Activated effector memory CD4-positive, alpha-beta T cell treated with anti-CD3 and anti-CD28 coated beads, Interleukin-2, amount 50 U/mL, for 16 hours (primary cell): ENCODE results near the gene EFHC2.

ENCODE experiments used
- DNase-seq: peaks from one replicate; pipeline ENCODE4 v3.0.0-alpha.2; 2020

The EFHC2 gene

GRCh38 chrX:44343412-44344141 is at the start of gene EFHC2:
TSS of gene EFHC2 (minus strand) at chrX:44343672. CDS start at chrX:44343588, 84 bp downstream.
- DNase-seq = peak; percentile 82

GRCh38 chrX:44392767-44393166 is 49.3 kb upstream of the EFHC2 start:
- DNase-seq = no peak

GRCh38 chrX:44384688-44385338 is 41.3 kb upstream of the EFHC2 start:
- DNase-seq = no peak

- no peak for DNase-seq
These were observed 39.4 kb upstream of the EFHC2 start for GRCh38 chrX:44382871-44383270.

- no peak for DNase-seq
These were observed 9.3 kb upstream of the EFHC2 start for GRCh38 chrX:44352758-44353157.

GRCh38 chrX:44349561-44349960 is 6.1 kb upstream of the EFHC2 start:
- DNase-seq = no peak

- peak; percentile 59 for DNase-seq
These were observed 1.2 kb upstream of the EFHC2 start for GRCh38 chrX:44344687-44345086.

- peak; percentile 85 for DNase-seq
These were observed 722 bp upstream of the EFHC2 start for GRCh38 chrX:44344194-44344593.

GRCh38 chrX:44342866-44343265 is 606 bp downstream of the EFHC2 start:
- DNase-seq = no peak

GRCh38 chrX:44338361-44338760 is 5.1 kb downstream of the EFHC2 start:
- DNase-seq = no peak

- DNase-seq = no peak
These were observed 11.0 kb downstream of the EFHC2 start for GRCh38 chrX:44332437-44332836.

GRCh38 chrX:44330227-44330626 is 13.2 kb downstream of the EFHC2 start:
- DNase-seq = no peak

- no peak for DNase-seq
These were observed 23.9 kb downstream of the EFHC2 start for GRCh38 chrX:44319550-44319949.

GRCh38 chrX:44317181-44317580 is 26.3 kb downstream of the EFHC2 start:
- DNase-seq = no peak

- no peak for DNase-seq
These were observed 28.7 kb downstream of the EFHC2 start for GRCh38 chrX:44314808-44315207.

GRCh38 chrX:44314259-44314734 is 29.2 kb downstream of the EFHC2 start:
- no peak for DNase-seq

- no peak for DNase-seq
These were observed 31.1 kb downstream of the EFHC2 start for GRCh38 chrX:44312421-44312820.

- DNase-seq = no peak
These were observed 33.2 kb downstream of the EFHC2 start for GRCh38 chrX:44310227-44310626.

GRCh38 chrX:44308869-44309268 is 34.6 kb downstream of the EFHC2 start:
- DNase-seq = no peak

GRCh38 chrX:44306356-44306755 is 37.1 kb downstream of the EFHC2 start:
- DNase-seq = no peak

- no peak for DNase-seq
These were observed 37.6 kb downstream of the EFHC2 start for GRCh38 chrX:44305921-44306320.

GRCh38 chrX:44303119-44303518 is 40.4 kb downstream of the EFHC2 start:
- DNase-seq = no peak

GRCh38 chrX:44299177-44299576 is 44.3 kb downstream of the EFHC2 start:
- no peak for DNase-seq

GRCh38 chrX:44291468-44292092 is 51.9 kb downstream of the EFHC2 start:
- no peak for DNase-seq
